HG02763 (cell line): Measurements from ENCODE around the gene TRIP4.
A peak's percentile ranks its signal among the peaks of the same experiment; 100 is the strongest.
"Not testable (repeated sequence)": the region's sequence is repeated elsewhere in the genome, so short reads cannot be mapped to it uniquely, and the experiment has no call there.

Experiments
- ATAC-seq: cut with Tn5 transposase; IDR thresholded peaks from one replicate; pipeline ENCODE4 v1.9.1; 2021; ENCODE audit warnings: mild to moderate bottlenecking, moderate library complexity; ENCODE audit not compliant: unreplicated experiment

The TRIP4 gene

GRCh38 chr15:64380130-64380870 lies 7.3 kb upstream of the TRIP4 start:
- not testable (repeated sequence) for ATAC-seq

- ATAC-seq: peak; percentile 98
These were observed 6.5 kb upstream of the TRIP4 start, which contains the start of gene PCLAF for GRCh38 chr15:64381000-64381751. Gene PCLAF (minus strand): TSS chr15:64381441. CDS start chr15:64381371, 70 bp downstream.

GRCh38 chr15:64383760-64384159 lies 3.9 kb upstream of the TRIP4 start:
- ATAC-seq: no peak

GRCh38 chr15:64386291-64386690 lies 1.3 kb upstream of the TRIP4 start:
- no peak for ATAC-seq

GRCh38 chr15:64389036-64389435 lies 1.4 kb downstream of the TRIP4 start:
- no peak for ATAC-seq

- not testable (repeated sequence) for ATAC-seq
These were observed 4.8 kb downstream of the TRIP4 start for GRCh38 chr15:64392471-64392870.

GRCh38 chr15:64396789-64397188 lies 9.2 kb downstream of the TRIP4 start:
- ATAC-seq: no peak

- no peak for ATAC-seq
These were observed 10.9 kb downstream of the TRIP4 start for GRCh38 chr15:64398575-64398974.

GRCh38 chr15:64400583-64400982 lies 12.9 kb downstream of the TRIP4 start:
- no peak for ATAC-seq

GRCh38 chr15:64412216-64412615 lies 24.6 kb downstream of the TRIP4 start:
- no peak for ATAC-seq

GRCh38 chr15:64422697-64423096 lies 35.1 kb downstream of the TRIP4 start:
- no peak for ATAC-seq

- ATAC-seq: no peak
These were observed 36.3 kb downstream of the TRIP4 start for GRCh38 chr15:64423970-64424369.

GRCh38 chr15:64425221-64425620 lies 37.6 kb downstream of the TRIP4 start:
- no peak for ATAC-seq

GRCh38 chr15:64426845-64427465 lies 39.3 kb downstream of the TRIP4 start:
- no peak for ATAC-seq

- no peak for ATAC-seq
These were observed 41.8 kb downstream of the TRIP4 start for GRCh38 chr15:64429448-64429847.

GRCh38 chr15:64430000-64430735 lies 42.5 kb downstream of the TRIP4 start:
- no peak for ATAC-seq

- ATAC-seq: no peak
These were observed 50.3 kb downstream of the TRIP4 start for GRCh38 chr15:64437982-64438381.

- no peak for ATAC-seq
These were observed 51.2 kb downstream of the TRIP4 start for GRCh38 chr15:64438653-64439447.

GRCh38 chr15:64441852-64442251 lies 54.2 kb downstream of the TRIP4 start:
- no peak for ATAC-seq

GRCh38 chr15:64443016-64443415 lies 55.4 kb downstream of the TRIP4 start:
- ATAC-seq: no peak
